NB4 (cell line): Measurements from ENCODE around the gene HSFX4.
"Not testable (repeated sequence)": the region's sequence is repeated elsewhere in the genome, so short reads cannot be mapped to it uniquely, and the experiment has no call there.

Experiments used
- DNase-seq: peaks from one replicate; pipeline ENCODE4 v3.0.0; 2010; ENCODE audit warnings: low read depth
- H3K4me3 ChIP-seq: one replicate; pipeline ENCODE4 v1.5.1; 2011; ENCODE audit warnings: mild to moderate bottlenecking, low read depth, low read length, moderate library complexity
- CTCF ChIP-seq: IDR thresholded peaks from one replicate; pipeline ENCODE4 v1.5.1; 2012; ENCODE audit warnings: low read depth, low read length
- MAX ChIP-seq: IDR thresholded peaks from 2 replicates; pipeline ENCODE4 v1.6.1; 2011; ENCODE audit warnings: low read depth, low read length
- MYC ChIP-seq: IDR thresholded peaks from 2 replicates; pipeline ENCODE4 v1.6.1; 2011; ENCODE audit warnings: low read depth, low read length
- POLR2A ChIP-seq: IDR thresholded peaks from 2 replicates; pipeline ENCODE4 v1.6.1; 2011; ENCODE audit warnings: mild to moderate bottlenecking; ENCODE audit not compliant: insufficient read length; ENCODE audit errors: extremely low read depth

The HSFX4 gene

GRCh38 chrX:149939905-149940673 is 10.7 kb downstream of the HSFX4 start:
- TF ChIP-seq CTCF (no peak), MYC (no peak), POLR2A (no peak), MAX (no peak)
- peak; percentile 97 for DNase-seq
- H3K4me3 ChIP-seq, result peak overlapping the region; percentile 52

GRCh38 chrX:149940674-149941024 is 11.3 kb downstream of the HSFX4 start:
- not testable (repeated sequence) for DNase-seq, H3K4me3 ChIP-seq
- TF ChIP-seq CTCF, result peak; percentile 43

GRCh38 chrX:149945087-149945670 is 15.8 kb downstream of the HSFX4 start:
- not testable (repeated sequence) for DNase-seq, H3K4me3 ChIP-seq

- DNase-seq, H3K4me3 ChIP-seq: not testable (repeated sequence)
Observed at GRCh38 chrX:149945820-149946219, 16.4 kb downstream of the HSFX4 start.

GRCh38 chrX:149946932-149947331 is 17.6 kb downstream of the HSFX4 start:
- not testable (repeated sequence) for H3K4me3 ChIP-seq, DNase-seq

GRCh38 chrX:149948016-149948415 is 18.6 kb downstream of the HSFX4 start:
- DNase-seq, result no peak
- no peak for TF ChIP-seq MAX
- TF ChIP-seq MYC, result no peak
- no peak for TF ChIP-seq CTCF
- no peak for TF ChIP-seq POLR2A
- H3K4me3 ChIP-seq, result no peak overlapping the region

GRCh38 chrX:149949743-149950436 is 20.5 kb downstream of the HSFX4 start:
- H3K4me3 ChIP-seq, result no peak overlapping the region
- DNase-seq, result no peak
- TF ChIP-seq POLR2A, result no peak
- TF ChIP-seq MYC, result no peak
- no peak for TF ChIP-seq CTCF
- TF ChIP-seq MAX, result no peak
